Stimulated activated CD8-positive, alpha-beta memory T cell treated with anti-CD3 and anti-CD28 coated beads, Interleukin-12 subunit alpha, Interleukin-12 subunit beta, amount 100 ng/mL, for 1 hour (primary cell): ENCODE measurements around the gene PTPN21.

ENCODE experiments used
- DNase-seq: peaks from one replicate; pipeline ENCODE4 v3.0.0-alpha.2; 2020; ENCODE audit warnings: low read depth

The PTPN21 gene

GRCh38 chr14:88554457-88555286 lies at the start of gene PTPN21:
Gene PTPN21, minus strand, starts transcription at chr14:88555007. Its CDS starts 4,590 bp downstream, at chr14:88550417.
- DNase-seq: no peak

- no peak for DNase-seq
These were observed 49.4 kb upstream of the PTPN21 start for GRCh38 chr14:88604212-88604611.

GRCh38 chr14:88599761-88600439 lies 45.1 kb upstream of the PTPN21 start:
- no peak for DNase-seq

GRCh38 chr14:88599326-88599725 lies 44.5 kb upstream of the PTPN21 start:
- no peak for DNase-seq

- no peak for DNase-seq
These were observed 43.4 kb upstream of the PTPN21 start for GRCh38 chr14:88598097-88598675.

- no peak for DNase-seq
These were observed 42.8 kb upstream of the PTPN21 start for GRCh38 chr14:88597601-88598000.

GRCh38 chr14:88597038-88597437 lies 42.2 kb upstream of the PTPN21 start:
- DNase-seq: no peak

GRCh38 chr14:88592031-88592430 lies 37.2 kb upstream of the PTPN21 start:
- no peak for DNase-seq

- no peak for DNase-seq
These were observed 35.4 kb upstream of the PTPN21 start for GRCh38 chr14:88590173-88590572.

GRCh38 chr14:88588081-88588480 lies 33.3 kb upstream of the PTPN21 start:
- no peak for DNase-seq

- DNase-seq: no peak
These were observed 29.6 kb upstream of the PTPN21 start for GRCh38 chr14:88584451-88584850.

- no peak for DNase-seq
These were observed 21.4 kb upstream of the PTPN21 start for GRCh38 chr14:88576222-88576621.

- DNase-seq: no peak
These were observed 17.3 kb upstream of the PTPN21 start for GRCh38 chr14:88572117-88572516.

GRCh38 chr14:88568196-88568595 lies 13.4 kb upstream of the PTPN21 start:
- no peak for DNase-seq

- no peak for DNase-seq
These were observed 10.6 kb upstream of the PTPN21 start for GRCh38 chr14:88565427-88565826.

GRCh38 chr14:88563845-88564244 lies 9.0 kb upstream of the PTPN21 start:
- DNase-seq: no peak

- DNase-seq: peak; percentile 78
These were observed 8.3 kb upstream of the PTPN21 start, which contains the start of gene ZC3H14 for GRCh38 chr14:88562831-88563686. Gene ZC3H14, plus strand, starts transcription at chr14:88563037. Its CDS starts 97 bp downstream, at chr14:88563134.

GRCh38 chr14:88562532-88562830 lies 7.7 kb upstream of the PTPN21 start:
- DNase-seq: no peak

- DNase-seq: no peak
These were observed 5.0 kb upstream of the PTPN21 start for GRCh38 chr14:88559852-88560251.

- DNase-seq: no peak
These were observed 1.8 kb upstream of the PTPN21 start for GRCh38 chr14:88556581-88556980.

GRCh38 chr14:88553886-88554456 lies 836 bp downstream of the PTPN21 start:
- no peak for DNase-seq

- DNase-seq: no peak
These were observed 1.9 kb downstream of the PTPN21 start for GRCh38 chr14:88552876-88553275.
